ENCODE results near the gene DCLK2.

- no peak for TF ChIP-seq CTCF (IDR thresholded peaks at IDR 0.05; ENCODE audit: low read length)
- TF ChIP-seq EZH2 (IDR thresholded peaks at IDR 0.05; ENCODE audit: borderline replicate concordance, low read length): no peak
These were observed 86.8 kb downstream of the DCLK2 start for GRCh38 chr4:150164956-150165629.

Measured in OCI-LY1 (cell line).